ENCODE results near the gene SYNDIG1. TPM values are rescaled to one million over a fixed set of nuclear protein-coding genes. Genes with fewer than 3 reads are reported as not detected.

Gene SYNDIG1
- polyA plus RNA-seq, 4 donors = 0.90 to 2.0 (median 1.9) TPM; not detected in 1

- H3K4me1 ChIP-seq (ENCODE audit: control insufficient read depth in 3 of 3, insufficient read depth in 2 of 3, low read depth in 1 of 3, low read length in 2 of 3) = no peaks in the 10 kb centered on the region
- FAIRE-seq = no peak
- DNase-seq = no peak
- WGBS, 3 donors = 18 to 42% (median 28%) methylated on average over 1 of the region's 1 CpG
- no peak overlapping the region for H3K4me3 ChIP-seq (ENCODE audit: low read depth in 1 of 3, low read length in 3 of 3)
- H3K27me3 ChIP-seq (ENCODE audit: control insufficient read depth in 3 of 3, insufficient read depth in 3 of 3, low read length in 3 of 3) = no peaks in the 10 kb centered on the region
- H3K9me3 ChIP-seq (ENCODE audit: control insufficient read depth in 2 of 2, insufficient read depth in 1 of 2, low read depth in 1 of 2, low read length in 1 of 2) = no peaks in the 10 kb centered on the region
- no peaks in the 10 kb centered on the region for H3K36me3 ChIP-seq (ENCODE audit: control insufficient read depth in 3 of 3, insufficient read depth in 2 of 3, low read depth in 1 of 3, low read length in 3 of 3)
- no peak overlapping the region for H3K27ac ChIP-seq (ENCODE audit: low read depth in 1 of 3, low read length in 2 of 3)
Measured at GRCh38 chr20:24661255-24661654, 191.8 kb downstream of the SYNDIG1 start.

DNA sequence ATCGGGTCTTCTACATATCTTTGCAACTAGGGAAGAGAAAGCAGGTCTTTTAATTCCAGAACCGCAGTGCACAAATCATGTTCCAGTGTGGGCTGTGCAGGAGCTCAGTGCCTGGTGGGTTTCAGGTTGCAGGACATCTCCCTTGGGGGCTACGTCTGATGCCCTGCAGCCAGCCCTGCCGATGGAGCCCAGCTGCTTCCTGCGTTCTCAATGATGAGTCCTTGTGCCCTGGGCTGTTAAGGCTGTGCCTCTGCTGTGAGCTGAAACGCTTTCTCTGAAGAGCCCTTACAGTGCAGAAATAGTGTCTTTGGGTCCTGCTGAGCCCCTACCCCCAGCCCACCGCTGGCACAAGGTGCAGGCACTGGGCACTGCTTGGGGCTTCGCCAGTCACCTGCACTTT is 192.9 kb downstream of the SYNDIG1 start:
- FAIRE-seq (no peak), DNase-seq (no peak)
- Histone ChIP-seq H3K9me3 (ENCODE audit: control insufficient read depth in 2 of 2, insufficient read depth in 1 of 2, low read depth in 1 of 2, low read length in 1 of 2) (no peaks in the 10 kb centered on the region), H3K4me1 (ENCODE audit: control insufficient read depth in 3 of 3, insufficient read depth in 2 of 3, low read depth in 1 of 3, low read length in 2 of 3) (no peaks in the 10 kb centered on the region), H3K4me3 (ENCODE audit: low read depth in 1 of 3, low read length in 3 of 3) (no peak overlapping the region), H3K27ac (ENCODE audit: low read depth in 1 of 3, low read length in 2 of 3) (no peak overlapping the region), H3K36me3 (ENCODE audit: control insufficient read depth in 3 of 3, insufficient read depth in 2 of 3, low read depth in 1 of 3, low read length in 3 of 3) (no peaks in the 10 kb centered on the region), H3K27me3 (ENCODE audit: control insufficient read depth in 3 of 3, insufficient read depth in 3 of 3, low read length in 3 of 3) (no peaks in the 10 kb centered on the region)
- 72 to 82% (median 78%) methylated on average over 8 of the region's 8 CpGs for WGBS, 3 donors

- Histone ChIP-seq H3K27ac (ENCODE audit: low read depth in 1 of 3, low read length in 2 of 3) (no peak overlapping the region), H3K9me3 (ENCODE audit: control insufficient read depth in 2 of 2, insufficient read depth in 1 of 2, low read depth in 1 of 2, low read length in 1 of 2) (no peaks in the 10 kb centered on the region), H3K27me3 (ENCODE audit: control insufficient read depth in 3 of 3, insufficient read depth in 3 of 3, low read length in 3 of 3) (no peaks in the 10 kb centered on the region), H3K4me1 (ENCODE audit: control insufficient read depth in 3 of 3, insufficient read depth in 2 of 3, low read depth in 1 of 3, low read length in 2 of 3) (no peaks in the 10 kb centered on the region), H3K36me3 (ENCODE audit: control insufficient read depth in 3 of 3, insufficient read depth in 2 of 3, low read depth in 1 of 3, low read length in 3 of 3) (no peaks in the 10 kb centered on the region), H3K4me3 (ENCODE audit: low read depth in 1 of 3, low read length in 3 of 3) (no peak overlapping the region)
- no peak for DNase-seq
- no peak for FAIRE-seq
- 54 to 66% (median 58%) methylated on average over 11 of the region's 11 CpGs for WGBS, 3 donors
Measured at GRCh38 chr20:24662752-24663365, 193.4 kb downstream of the SYNDIG1 start.

- Histone ChIP-seq H3K27me3 (ENCODE audit: control insufficient read depth in 3 of 3, insufficient read depth in 3 of 3, low read length in 3 of 3) (no peaks in the 10 kb centered on the region), H3K4me3 (ENCODE audit: low read depth in 1 of 3, low read length in 3 of 3) (no peak overlapping the region), H3K27ac (ENCODE audit: low read depth in 1 of 3, low read length in 2 of 3) (no peak overlapping the region), H3K9me3 (ENCODE audit: control insufficient read depth in 2 of 2, insufficient read depth in 1 of 2, low read depth in 1 of 2, low read length in 1 of 2) (no peaks in the 10 kb centered on the region), H3K4me1 (ENCODE audit: control insufficient read depth in 3 of 3, insufficient read depth in 2 of 3, low read depth in 1 of 3, low read length in 2 of 3) (no peaks in the 10 kb centered on the region), H3K36me3 (ENCODE audit: control insufficient read depth in 3 of 3, insufficient read depth in 2 of 3, low read depth in 1 of 3, low read length in 3 of 3) (no peaks in the 10 kb centered on the region)
- DNase-seq (no peak), FAIRE-seq (no peak)
- WGBS, 3 donors = 78 to 87% (median 80%) methylated on average over 6 of the region's 6 CpGs
Measured at GRCh38 chr20:24663496-24663895, 194.1 kb downstream of the SYNDIG1 start.

GRCh38 chr20:24664266-24664986 is 195.0 kb downstream of the SYNDIG1 start:
- FAIRE-seq (no peak), DNase-seq (no peak)
- Histone ChIP-seq H3K27ac (ENCODE audit: low read depth in 1 of 3, low read length in 2 of 3) (no peak overlapping the region), H3K4me1 (ENCODE audit: control insufficient read depth in 3 of 3, insufficient read depth in 2 of 3, low read depth in 1 of 3, low read length in 2 of 3) (no peaks in the 10 kb centered on the region), H3K27me3 (ENCODE audit: control insufficient read depth in 3 of 3, insufficient read depth in 3 of 3, low read length in 3 of 3) (no peaks in the 10 kb centered on the region), H3K9me3 (ENCODE audit: control insufficient read depth in 2 of 2, insufficient read depth in 1 of 2, low read depth in 1 of 2, low read length in 1 of 2) (no peaks in the 10 kb centered on the region), H3K36me3 (ENCODE audit: control insufficient read depth in 3 of 3, insufficient read depth in 2 of 3, low read depth in 1 of 3, low read length in 3 of 3) (no peaks in the 10 kb centered on the region), H3K4me3 (ENCODE audit: low read depth in 1 of 3, low read length in 3 of 3) (no peak overlapping the region)
- 84 to 88% (median 86%) methylated on average over 16 of the region's 16 CpGs for WGBS, 3 donors

GRCh38 chr20:24665196-24665595 is 195.8 kb downstream of the SYNDIG1 start:
- H3K4me3 ChIP-seq (ENCODE audit: low read depth in 1 of 3, low read length in 3 of 3) = no peak overlapping the region
- FAIRE-seq = no peak

GRCh38 chr20:24665741-24666191 is 196.3 kb downstream of the SYNDIG1 start:
- FAIRE-seq (no peak), DNase-seq (no peak)
- WGBS, 3 donors = 87 to 91% (median 88%) methylated on average over 14 to 15 of the region's 15 CpGs
- H3K4me1 ChIP-seq (ENCODE audit: control insufficient read depth in 3 of 3, insufficient read depth in 2 of 3, low read depth in 1 of 3, low read length in 2 of 3) = no peaks in the 10 kb centered on the region
- no peak overlapping the region for H3K27ac ChIP-seq (ENCODE audit: low read depth in 1 of 3, low read length in 2 of 3)
- no peaks in the 10 kb centered on the region for H3K27me3 ChIP-seq (ENCODE audit: control insufficient read depth in 3 of 3, insufficient read depth in 3 of 3, low read length in 3 of 3)
- H3K9me3 ChIP-seq (ENCODE audit: control insufficient read depth in 2 of 2, insufficient read depth in 1 of 2, low read depth in 1 of 2, low read length in 1 of 2) = no peaks in the 10 kb centered on the region
- H3K4me3 ChIP-seq (ENCODE audit: low read depth in 1 of 3, low read length in 3 of 3) = no peak overlapping the region
- no peaks in the 10 kb centered on the region for H3K36me3 ChIP-seq (ENCODE audit: control insufficient read depth in 3 of 3, insufficient read depth in 2 of 3, low read depth in 1 of 3, low read length in 3 of 3)

More at GRCh38 chr20:24665196-24665595, 195.8 kb downstream of the SYNDIG1 start:
- DNase-seq = no peak
- no peaks in the 10 kb centered on the region for H3K36me3 ChIP-seq (ENCODE audit: control insufficient read depth in 3 of 3, insufficient read depth in 2 of 3, low read depth in 1 of 3, low read length in 3 of 3)
- no peaks in the 10 kb centered on the region for H3K4me1 ChIP-seq (ENCODE audit: control insufficient read depth in 3 of 3, insufficient read depth in 2 of 3, low read depth in 1 of 3, low read length in 2 of 3)
- WGBS, 3 donors = 82 to 85% (median 84%) methylated on average over 13 of the region's 13 CpGs
- H3K27me3 ChIP-seq (ENCODE audit: control insufficient read depth in 3 of 3, insufficient read depth in 3 of 3, low read length in 3 of 3) = no peaks in the 10 kb centered on the region
- H3K27ac ChIP-seq (ENCODE audit: low read depth in 1 of 3, low read length in 2 of 3) = no peak overlapping the region
- H3K9me3 ChIP-seq (ENCODE audit: control insufficient read depth in 2 of 2, insufficient read depth in 1 of 2, low read depth in 1 of 2, low read length in 1 of 2) = no peaks in the 10 kb centered on the region

DNA sequence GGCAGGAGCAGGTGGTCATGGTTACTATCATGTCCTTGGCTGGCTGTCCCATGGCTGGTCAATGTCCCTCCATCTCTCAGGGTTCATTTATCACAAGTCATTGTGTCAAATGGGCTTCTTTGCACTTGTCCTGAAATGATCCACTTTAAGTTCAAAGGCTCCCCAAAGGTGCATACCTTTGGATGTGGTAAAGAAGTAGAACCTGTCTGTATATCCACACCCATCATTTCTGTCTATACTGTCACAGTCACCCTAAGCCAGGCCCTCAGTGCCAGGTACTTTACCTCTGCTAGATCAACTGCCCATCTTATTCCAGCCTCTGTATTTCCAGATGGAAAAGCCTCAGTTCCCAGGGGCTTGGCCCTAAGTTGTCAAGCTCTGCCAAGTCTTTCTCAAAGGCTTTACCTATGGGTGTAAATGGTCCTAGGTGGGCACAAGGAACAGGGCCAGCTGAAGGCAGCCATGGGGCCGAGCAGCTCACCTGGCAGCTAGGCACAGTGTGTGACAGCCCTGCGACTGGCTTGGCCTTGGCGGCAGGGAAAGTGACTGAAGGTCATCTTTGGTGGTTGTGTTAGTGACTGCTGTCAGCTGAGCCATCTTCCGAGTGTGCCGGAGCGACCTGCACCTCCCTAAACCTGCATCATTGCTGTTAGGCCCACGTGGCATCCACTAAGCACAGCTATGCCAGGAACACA is 198.4 kb downstream of the SYNDIG1 start:
- no peaks in the 10 kb centered on the region for H3K9me3 ChIP-seq (ENCODE audit: control insufficient read depth in 2 of 2, insufficient read depth in 1 of 2, low read depth in 1 of 2, low read length in 1 of 2)
- no peaks in the 10 kb centered on the region for H3K4me1 ChIP-seq (ENCODE audit: control insufficient read depth in 3 of 3, insufficient read depth in 2 of 3, low read depth in 1 of 3, low read length in 2 of 3)
- no peak for DNase-seq
- H3K36me3 ChIP-seq (ENCODE audit: control insufficient read depth in 3 of 3, insufficient read depth in 2 of 3, low read depth in 1 of 3, low read length in 3 of 3) = no peaks in the 10 kb centered on the region
- FAIRE-seq = no peak
- no peak overlapping the region for H3K27ac ChIP-seq (ENCODE audit: low read depth in 1 of 3, low read length in 2 of 3)
- H3K4me3 ChIP-seq (ENCODE audit: low read depth in 1 of 3, low read length in 3 of 3) = no peak overlapping the region
- 70 to 88% (median 80%) methylated on average over 7 of the region's 7 CpGs for WGBS, 3 donors
- H3K27me3 ChIP-seq (ENCODE audit: control insufficient read depth in 3 of 3, insufficient read depth in 3 of 3, low read length in 3 of 3) = no peaks in the 10 kb centered on the region

Data from small intestine (tissue), 7 donors.